BLaER1 treated with 17β-estradiol and CSF1 and Interleukin-3, amounts not matched to agents 10 nM and 100 nM (cell line): ENCODE results near the gene NRTN.

Source experiments
- H3K27ac ChIP-seq, 11 experiments: shearing (Covaris generic); formaldehyde crosslinking; 2 replicates each; pipeline ENCODE4 v1.8.1; 2022
- H3K27me3 ChIP-seq, 11 experiments: shearing (Covaris generic); formaldehyde crosslinking; 2 replicates each; pipeline ENCODE4 v1.8.1; 2022
- H3K36me3 ChIP-seq, 11 experiments: shearing (Covaris generic); formaldehyde crosslinking; 2 replicates each; pipeline ENCODE4 v1.8.1; 2022
- H3K4me1 ChIP-seq, 10 experiments: shearing (Covaris generic); formaldehyde crosslinking; 2 replicates each; pipeline ENCODE4 v1.8.1; 2022
- H3K4me2 ChIP-seq, 11 experiments: shearing (Covaris generic); formaldehyde crosslinking; 2 replicates each; pipeline ENCODE4 v1.8.1; 2022
- H3K4me3 ChIP-seq, 10 experiments: shearing (Covaris generic); formaldehyde crosslinking; 2 replicates each; pipeline ENCODE4 v1.8.1; 2022
- H3K9ac ChIP-seq, 11 experiments: shearing (Covaris generic); formaldehyde crosslinking; 2 replicates each; pipeline ENCODE4 v1.8.1; 2022
- H3K9me3 ChIP-seq, 11 experiments: shearing (Covaris generic); formaldehyde crosslinking; replicated peaks in 1 of 11; 2 replicates each; pipeline ENCODE4 v1.8.1; 2022
- H4K20me1 ChIP-seq, 11 experiments: shearing (Covaris generic); formaldehyde crosslinking; 2 replicates each; pipeline ENCODE4 v1.8.1; 2022
- Cebpa-rat ChIP-seq, 11 experiments: shearing (Covaris generic); IDR thresholded peaks; 2 replicates each; pipeline ENCODE4 v1.8.1; 2022

NRTN gene

GRCh38 chr19:5817218-5817617 is 12.4 kb downstream of the NRTN start:
- no peak for TF ChIP-seq Cebpa-rat (IDR thresholded peaks at IDR 0.05)

GRCh38 chr19:5818594-5818993 is 13.7 kb downstream of the NRTN start:
- H3K27ac ChIP-seq, result no peak overlapping the region
- H3K27me3 ChIP-seq, result no peaks in the 10 kb centered on the region
- no peak overlapping the region for H3K9ac ChIP-seq
- no peak for TF ChIP-seq Cebpa-rat (IDR thresholded peaks at IDR 0.05)
- H3K36me3 ChIP-seq, result no peaks in the 10 kb centered on the region
- no peak overlapping the region for H3K4me2 ChIP-seq
- H3K9me3 ChIP-seq, result no peaks in the 10 kb centered on the region
- peaks cover 0 to 11% (median 3%) of the 10 kb centered on the region in 10 experiments; a peak in 5 of 20 replicates for H3K4me1 ChIP-seq
- no peak overlapping the region for H3K4me3 ChIP-seq
- H4K20me1 ChIP-seq, result no peaks in the 10 kb centered on the region

More at GRCh38 chr19:5817218-5817617, 12.4 kb downstream of the NRTN start:
- Histone ChIP-seq H3K4me1 (peaks cover 0 to 11% (median 3%) of the 10 kb centered on the region in 10 experiments; a peak in 5 of 20 replicates), H4K20me1 (no peaks in the 10 kb centered on the region), H3K36me3 (no peaks in the 10 kb centered on the region), H3K9me3 (no peaks in the 10 kb centered on the region), H3K27ac (no peak overlapping the region), H3K4me2 (no peak overlapping the region), H3K4me3 (no peak overlapping the region), H3K9ac (no peak overlapping the region), H3K27me3 (no peaks in the 10 kb centered on the region)

GRCh38 chr19:5820785-5821184 is 15.9 kb downstream of the NRTN start:
- no peaks in the 10 kb centered on the region for H3K36me3 ChIP-seq

DNA sequence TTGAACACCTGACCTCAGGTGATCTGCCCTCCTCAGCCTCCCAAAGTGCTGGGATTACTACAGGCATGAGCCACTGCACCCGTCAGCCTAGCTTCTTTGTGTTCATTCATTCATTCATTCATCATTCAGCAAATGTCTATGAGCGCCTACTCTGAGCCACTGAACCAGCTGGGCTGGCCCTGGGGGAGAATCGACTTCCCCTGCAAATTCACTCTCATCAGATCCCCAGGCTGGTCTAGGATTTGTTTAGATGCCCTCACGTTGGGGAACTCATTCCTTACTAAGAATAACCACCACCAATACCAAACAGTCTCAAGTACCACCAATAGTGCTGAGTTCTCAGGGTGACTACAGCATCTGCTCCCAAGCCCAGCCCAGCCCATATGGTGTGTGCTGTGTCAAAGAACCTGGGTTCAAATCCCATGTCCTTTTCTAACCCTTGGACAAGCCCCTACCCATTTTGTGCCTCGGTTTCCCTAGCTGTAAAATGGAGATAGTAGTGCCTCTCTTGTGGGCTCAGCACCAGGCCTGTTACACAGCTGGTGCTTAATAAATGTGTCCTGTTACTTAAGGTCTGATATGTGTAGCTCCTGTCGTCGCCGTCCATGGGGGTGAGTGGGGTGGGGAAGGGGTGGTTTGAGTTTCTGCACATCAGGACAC is 16.8 kb downstream of the NRTN start:
- Histone ChIP-seq H3K27me3 (no peaks in the 10 kb centered on the region), H3K27ac (no peak overlapping the region), H3K9ac (no peak overlapping the region), H3K4me3 (no peak overlapping the region), H4K20me1 (no peaks in the 10 kb centered on the region), H3K36me3 (no peaks in the 10 kb centered on the region), H3K9me3 (no peaks in the 10 kb centered on the region), H3K4me2 (no peak overlapping the region), H3K4me1 (peaks cover 2 to 16% (median 9%) of the 10 kb centered on the region in 10 experiments; a peak in 19 of 20 replicates)
- TF ChIP-seq Cebpa-rat (IDR thresholded peaks at IDR 0.05), result no peak

More at GRCh38 chr19:5820785-5821184, 15.9 kb downstream of the NRTN start:
- Histone ChIP-seq H3K4me1 (peaks cover 0 to 8% (median 3%) of the 10 kb centered on the region in 10 experiments; a peak in 5 of 20 replicates), H3K27ac (no peak overlapping the region), H3K9ac (no peak overlapping the region), H3K4me3 (no peak overlapping the region), H4K20me1 (no peaks in the 10 kb centered on the region), H3K27me3 (no peaks in the 10 kb centered on the region), H3K9me3 (no peaks in the 10 kb centered on the region), H3K4me2 (no peak overlapping the region)
- no peak for TF ChIP-seq Cebpa-rat (IDR thresholded peaks at IDR 0.05)

GRCh38 chr19:5822181-5822844 is 17.4 kb downstream of the NRTN start:
- no peaks in the 10 kb centered on the region for H3K36me3 ChIP-seq
- no peak for TF ChIP-seq Cebpa-rat (IDR thresholded peaks at IDR 0.05)

DNA sequence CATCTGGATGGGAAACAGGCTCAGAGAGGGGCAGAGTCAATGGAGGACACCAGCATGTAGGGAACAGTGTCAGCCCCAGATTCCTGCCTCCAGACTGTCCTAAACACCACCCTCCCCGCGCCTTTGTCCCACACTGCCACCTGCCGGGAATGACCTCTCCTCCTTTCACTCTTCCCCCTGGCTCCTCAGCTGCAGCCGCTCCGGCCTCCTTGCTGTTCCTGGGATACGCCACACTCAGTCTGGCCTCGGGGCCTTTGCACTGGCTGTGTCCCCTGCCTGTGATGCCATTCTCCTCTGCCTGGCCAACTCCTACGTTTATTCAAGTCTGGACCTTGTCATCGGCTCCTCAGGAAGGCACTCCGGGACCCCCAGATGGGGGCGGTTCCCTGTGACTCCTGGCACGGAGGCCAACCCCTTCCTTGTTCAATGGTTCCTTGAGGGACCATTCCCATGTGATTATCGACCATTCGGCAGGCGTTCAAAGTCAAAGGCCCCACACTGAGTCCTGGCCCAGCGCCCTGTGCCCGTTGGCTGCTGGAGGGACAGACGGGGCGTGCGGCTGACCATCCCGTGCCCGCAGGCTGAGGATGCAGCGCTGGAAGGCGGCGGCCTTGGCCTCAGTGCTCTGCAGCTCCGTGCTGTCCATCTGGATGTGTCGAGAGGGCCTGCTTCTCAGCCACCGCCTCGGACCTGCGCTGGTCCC is 18.9 kb downstream of the NRTN start:
- peaks cover 13 to 23% (median 19%) of the 10 kb centered on the region in 10 experiments for H3K4me1 ChIP-seq
- no peak overlapping the region for H3K27ac ChIP-seq
- H3K4me3 ChIP-seq, result no peak overlapping the region
- H3K9ac ChIP-seq, result no peak overlapping the region
- no peaks in the 10 kb centered on the region for H3K9me3 ChIP-seq
- no peak overlapping the region for H3K4me2 ChIP-seq
- H4K20me1 ChIP-seq, result no peaks in the 10 kb centered on the region
- no peak for TF ChIP-seq Cebpa-rat (IDR thresholded peaks at IDR 0.05)
- no peaks in the 10 kb centered on the region for H3K36me3 ChIP-seq
- H3K27me3 ChIP-seq, result no peaks in the 10 kb centered on the region

More at GRCh38 chr19:5822181-5822844, 17.4 kb downstream of the NRTN start:
- Histone ChIP-seq H3K27me3 (no peaks in the 10 kb centered on the region), H3K4me1 (peaks cover 8 to 23% (median 15%) of the 10 kb centered on the region in 10 experiments), H3K4me3 (no peak overlapping the region), H3K9me3 (no peaks in the 10 kb centered on the region), H4K20me1 (no peaks in the 10 kb centered on the region), H3K9ac (no peak overlapping the region), H3K27ac (no peak overlapping the region), H3K4me2 (no peak overlapping the region)

GRCh38 chr19:5824751-5825150 is 19.9 kb downstream of the NRTN start:
- Histone ChIP-seq H3K4me3 (no peak overlapping the region), H4K20me1 (peaks cover 0 to 2% (median 0%) of the 10 kb centered on the region in 11 experiments; a peak in 4 of 22 replicates), H3K9me3 (no peaks in the 10 kb centered on the region), H3K36me3 (no peaks in the 10 kb centered on the region), H3K27me3 (0 out of 22 replicates have a peak, but pooled peaks cover 0 to 8% (median 0%) of the 10 kb centered on the region in 11 experiments), H3K4me2 (no peak overlapping the region), H3K27ac (no peak overlapping the region), H3K4me1 (peaks cover 24 to 33% (median 29%) of the 10 kb centered on the region in 10 experiments), H3K9ac (no peak overlapping the region)
- no peak for TF ChIP-seq Cebpa-rat (IDR thresholded peaks at IDR 0.05)

DNA sequence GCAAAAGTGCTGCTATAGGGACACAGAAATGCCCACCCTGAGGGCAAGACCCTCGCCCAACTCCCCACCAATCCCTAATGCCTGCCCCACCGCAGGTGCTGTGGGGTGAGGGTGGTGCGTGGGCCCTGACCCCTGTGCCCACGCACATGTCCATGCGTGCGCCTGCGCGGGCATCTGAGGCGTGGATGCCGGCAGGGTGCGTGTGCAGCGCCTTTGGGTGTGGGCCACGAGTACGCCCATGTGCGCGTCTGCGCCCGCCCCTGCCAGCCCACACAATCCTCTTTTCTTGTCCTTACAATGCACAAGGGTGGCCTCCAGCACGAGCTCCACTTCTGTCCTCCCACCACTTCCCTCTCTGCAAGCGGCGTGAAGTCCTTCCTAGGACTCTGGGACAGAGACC is 20.3 kb downstream of the NRTN start:
- Histone ChIP-seq H3K27me3 (0 out of 22 replicates have a peak, but pooled peaks cover 0 to 8% (median 0%) of the 10 kb centered on the region in 11 experiments), H3K36me3 (no peaks in the 10 kb centered on the region), H3K4me2 (no peak overlapping the region), H3K9me3 (no peaks in the 10 kb centered on the region), H3K4me3 (no peak overlapping the region), H3K4me1 (peaks cover 28 to 37% (median 33%) of the 10 kb centered on the region in 10 experiments), H4K20me1 (peaks cover 0 to 6% (median 0%) of the 10 kb centered on the region in 11 experiments; a peak in 4 of 22 replicates), H3K27ac (no peak overlapping the region), H3K9ac (no peak overlapping the region)
- TF ChIP-seq Cebpa-rat (IDR thresholded peaks at IDR 0.05), result no peak
